ENCODE data around the gene NOBOX. TPM values are rescaled to one million over a fixed set of nuclear protein-coding genes. Genes with fewer than 3 reads are reported as not detected.
"Not testable (repeated sequence)": the region's sequence is repeated elsewhere in the genome, so short reads cannot be mapped to it uniquely, and the experiment has no call there.

The NOBOX gene
- total RNA-seq, 2 experiments from 2014 or later = not detected

- Mint-ChIP-seq H3K27me3 (no peaks in the 10 kb centered on the region), H3K36me3 (ENCODE audit: low read depth) (peaks cover 3% of the 10 kb centered on the region), H3K9me3 (no peaks in the 10 kb centered on the region), H3K27ac (no peak overlapping the region), H3K4me3 (no peak overlapping the region), H3K4me1 (no peaks in the 10 kb centered on the region)
- ChIA-PET POLR2A (no interaction called here), CTCF (interaction anchor here (0.6 kb wide), 1 partner anchor 403 kb away, joined by 3 read pairs; no protein-coding TSS in a partner anchor)
- peak; percentile 4 for DNase-seq
Observed at GRCh38 chr7:144384555-144385245, 18.8 kb downstream of the NOBOX start.

- no peak overlapping the region for H3K27ac Mint-ChIP-seq
- H3K36me3 Mint-ChIP-seq (ENCODE audit: low read depth) = peaks cover 3% of the 10 kb centered on the region
- no peak overlapping the region for H3K4me3 Mint-ChIP-seq
- no peaks in the 10 kb centered on the region for H3K4me1 Mint-ChIP-seq
- no peaks in the 10 kb centered on the region for H3K9me3 Mint-ChIP-seq
- POLR2A ChIA-PET = no interaction called here
- CTCF ChIA-PET = interaction anchor here (0.6 kb wide), 1 partner anchor 404 kb away, joined by 3 read pairs; no protein-coding TSS in a partner anchor
- no peaks in the 10 kb centered on the region for H3K27me3 Mint-ChIP-seq
- DNase-seq = no peak
Observed at GRCh38 chr7:144384071-144384470, 19.4 kb downstream of the NOBOX start.

GRCh38 chr7:144379776-144380384 lies 23.6 kb downstream of the NOBOX start:
- Mint-ChIP-seq H3K9me3 (no peaks in the 10 kb centered on the region), H3K27ac (no peak overlapping the region), H3K27me3 (no peaks in the 10 kb centered on the region), H3K4me1 (no peaks in the 10 kb centered on the region), H3K36me3 (ENCODE audit: low read depth) (peaks cover 10% of the 10 kb centered on the region), H3K4me3 (no peak overlapping the region)
- CTCF ChIA-PET = interaction anchor here (0.6 kb wide), 1 partner anchor 165 kb away, joined by 3 read pairs; no protein-coding TSS in a partner anchor
- POLR2A ChIA-PET = no interaction called here
- DNase-seq = no peak

GRCh38 chr7:144378651-144379050 lies 24.8 kb downstream of the NOBOX start:
- Mint-ChIP-seq H3K27ac (no peak overlapping the region), H3K36me3 (ENCODE audit: low read depth) (peaks cover 10% of the 10 kb centered on the region), H3K27me3 (no peaks in the 10 kb centered on the region), H3K4me3 (no peak overlapping the region), H3K9me3 (no peaks in the 10 kb centered on the region), H3K4me1 (no peaks in the 10 kb centered on the region)
- POLR2A ChIA-PET = no interaction called here
- DNase-seq = peak; percentile 2
- CTCF ChIA-PET = no interaction called here

- H3K9me3 Mint-ChIP-seq; H3K27me3 Mint-ChIP-seq; H3K4me1 Mint-ChIP-seq; CTCF ChIA-PET; H3K27ac Mint-ChIP-seq; DNase-seq; H3K4me3 Mint-ChIP-seq; POLR2A ChIA-PET; H3K36me3 Mint-ChIP-seq (ENCODE audit: low read depth): not testable (repeated sequence)
Observed at GRCh38 chr7:144369221-144369620, 34.3 kb downstream of the NOBOX start.

GRCh38 chr7:144367250-144367649 lies 36.2 kb downstream of the NOBOX start:
- H3K9me3 Mint-ChIP-seq; H3K27ac Mint-ChIP-seq; H3K4me3 Mint-ChIP-seq; POLR2A ChIA-PET; CTCF ChIA-PET; H3K36me3 Mint-ChIP-seq (ENCODE audit: low read depth); H3K4me1 Mint-ChIP-seq; H3K27me3 Mint-ChIP-seq; DNase-seq: not testable (repeated sequence)

- POLR2A ChIA-PET; H3K9me3 Mint-ChIP-seq; H3K27ac Mint-ChIP-seq; H3K27me3 Mint-ChIP-seq; H3K36me3 Mint-ChIP-seq (ENCODE audit: low read depth); H3K4me1 Mint-ChIP-seq; H3K4me3 Mint-ChIP-seq; DNase-seq; CTCF ChIA-PET: not testable (repeated sequence)
Observed at GRCh38 chr7:144365523-144365922, 38.0 kb downstream of the NOBOX start.

- H3K9me3 Mint-ChIP-seq; POLR2A ChIA-PET; H3K36me3 Mint-ChIP-seq (ENCODE audit: low read depth); H3K27me3 Mint-ChIP-seq; H3K4me3 Mint-ChIP-seq; H3K4me1 Mint-ChIP-seq; H3K27ac Mint-ChIP-seq; DNase-seq; CTCF ChIA-PET: not testable (repeated sequence)
Observed at GRCh38 chr7:144362061-144362460, 41.4 kb downstream of the NOBOX start.

- H3K9me3 Mint-ChIP-seq; H3K27ac Mint-ChIP-seq; H3K36me3 Mint-ChIP-seq (ENCODE audit: low read depth); H3K4me3 Mint-ChIP-seq; CTCF ChIA-PET; H3K4me1 Mint-ChIP-seq; DNase-seq; POLR2A ChIA-PET; H3K27me3 Mint-ChIP-seq: not testable (repeated sequence)
Observed at GRCh38 chr7:144356860-144357259, 46.6 kb downstream of the NOBOX start.

GRCh38 chr7:144356185-144356584 lies 47.3 kb downstream of the NOBOX start:
- H3K4me3 Mint-ChIP-seq; CTCF ChIA-PET; POLR2A ChIA-PET; H3K36me3 Mint-ChIP-seq (ENCODE audit: low read depth); H3K27ac Mint-ChIP-seq; H3K9me3 Mint-ChIP-seq; H3K4me1 Mint-ChIP-seq; H3K27me3 Mint-ChIP-seq; DNase-seq: not testable (repeated sequence)

GRCh38 chr7:144355176-144355822 lies 48.2 kb downstream of the NOBOX start, which contains the start of gene ARHGEF5:
Gene ARHGEF5, plus strand, starts transcription at chr7:144355402. Its CDS starts 7,268 bp downstream, at chr7:144362670.
- H3K4me1 Mint-ChIP-seq; H3K36me3 Mint-ChIP-seq (ENCODE audit: low read depth); DNase-seq; CTCF ChIA-PET; POLR2A ChIA-PET; H3K27me3 Mint-ChIP-seq; H3K9me3 Mint-ChIP-seq: not testable (repeated sequence)
- peak within 1 kb of the TSS; percentile 91 for H3K27ac Mint-ChIP-seq
- peak within 1 kb of the TSS; percentile 82 for H3K4me3 Mint-ChIP-seq

- H3K27ac Mint-ChIP-seq; POLR2A ChIA-PET; H3K27me3 Mint-ChIP-seq; H3K9me3 Mint-ChIP-seq; H3K4me3 Mint-ChIP-seq; H3K4me1 Mint-ChIP-seq; CTCF ChIA-PET; H3K36me3 Mint-ChIP-seq (ENCODE audit: low read depth); DNase-seq: not testable (repeated sequence)
Observed at GRCh38 chr7:144351667-144352066, 51.8 kb downstream of the NOBOX start.

- CTCF ChIA-PET; DNase-seq; H3K9me3 Mint-ChIP-seq; H3K4me1 Mint-ChIP-seq; H3K27me3 Mint-ChIP-seq; H3K4me3 Mint-ChIP-seq; POLR2A ChIA-PET; H3K27ac Mint-ChIP-seq; H3K36me3 Mint-ChIP-seq (ENCODE audit: low read depth): not testable (repeated sequence)
Observed at GRCh38 chr7:144348625-144349024, 54.9 kb downstream of the NOBOX start.

Measured in activated CD4-positive, alpha-beta T cell treated with anti-CD3 and anti-CD28 coated beads, Interleukin-2, amount 10 ng/mL, durations not matched to agents 7 days and 5 days (primary cell).